HUES6 (cell line): ENCODE data around the gene MAD2L1BP.
"Not testable (repeated sequence)": the region's sequence is repeated elsewhere in the genome, so short reads cannot be mapped to it uniquely, and the experiment has no call there.

ENCODE experiments used
- H3K27ac ChIP-seq: 2 replicates; pipeline ENCODE4 v1.7.0; 2013; ENCODE audit warnings: low read depth, mild to moderate bottlenecking, low read length, inconsistent platforms
- H3K27me3 ChIP-seq: 2 replicates; pipeline ENCODE4 v1.6.1; 2013; ENCODE audit warnings: low read length; ENCODE audit not compliant: control insufficient read depth, insufficient read depth
- H3K36me3 ChIP-seq: 2 replicates; pipeline ENCODE4 v1.6.1; 2013; ENCODE audit warnings: low read length; ENCODE audit not compliant: control insufficient read depth, insufficient read depth
- H3K4me1 ChIP-seq: 2 replicates; pipeline ENCODE4 v1.6.1; 2013; ENCODE audit warnings: low read length; ENCODE audit not compliant: control insufficient read depth, insufficient read depth
- H3K4me3 ChIP-seq: 2 replicates; pipeline ENCODE4 v1.5.1; 2013; ENCODE audit warnings: low read depth, low read length
- H3K9ac ChIP-seq: one replicate; pipeline ENCODE4 v1.6.1; 2013; ENCODE audit warnings: mild to moderate bottlenecking, low read length
- H3K9me3 ChIP-seq: 2 replicates; pipeline ENCODE4 v1.6.1; 2013; ENCODE audit warnings: low read depth, low read length; ENCODE audit not compliant: control insufficient read depth, insufficient read depth

Gene MAD2L1BP

DNA sequence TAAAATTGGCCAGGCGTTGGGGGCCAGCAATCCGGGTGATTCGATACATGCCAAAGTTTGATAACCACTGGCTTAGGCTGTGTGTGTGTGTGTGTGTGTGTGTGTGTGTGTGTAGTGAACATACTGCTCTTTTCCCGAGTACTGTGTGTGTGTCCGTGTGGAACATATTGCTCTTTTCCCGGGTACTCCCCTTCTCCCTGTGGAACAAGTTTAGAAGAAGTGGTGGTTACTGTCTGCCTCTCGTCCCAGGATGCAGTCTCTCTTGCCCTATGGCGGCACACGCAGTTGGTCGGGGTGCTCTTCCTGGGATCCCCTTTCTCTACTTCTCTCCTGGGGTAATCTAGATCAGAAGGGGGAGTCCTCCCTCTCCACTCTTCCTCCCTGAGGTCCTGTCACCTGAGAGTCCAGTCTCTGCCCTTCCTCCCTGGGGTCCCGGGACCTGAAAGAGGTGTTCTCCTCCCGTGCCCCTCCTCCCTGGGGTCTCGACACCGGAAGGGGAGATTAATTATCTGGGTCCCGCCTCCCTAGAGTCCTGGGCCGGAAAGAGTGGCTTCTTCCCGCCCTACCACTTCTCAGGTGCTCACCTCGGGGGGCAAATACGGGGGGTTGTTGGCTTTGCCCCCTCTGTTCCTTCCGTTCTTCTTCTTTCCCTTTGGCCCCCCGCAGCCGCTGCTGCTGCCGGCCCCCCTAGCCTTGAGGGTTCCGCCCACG is 7.1 kb upstream of the MAD2L1BP start:
- Histone ChIP-seq H3K27me3 (no peaks in the 10 kb centered on the region), H3K4me3 (peak overlapping the region; percentile 74), H3K36me3 (peaks cover 39% of the 10 kb centered on the region), H3K27ac (peak overlapping the region; percentile 56; the same call in 1 of the 2 replicates), H3K9me3 (no peaks in the 10 kb centered on the region), H3K9ac (peak overlapping the region; percentile 63), H3K4me1 (peaks cover 8% of the 10 kb centered on the region)

DNA sequence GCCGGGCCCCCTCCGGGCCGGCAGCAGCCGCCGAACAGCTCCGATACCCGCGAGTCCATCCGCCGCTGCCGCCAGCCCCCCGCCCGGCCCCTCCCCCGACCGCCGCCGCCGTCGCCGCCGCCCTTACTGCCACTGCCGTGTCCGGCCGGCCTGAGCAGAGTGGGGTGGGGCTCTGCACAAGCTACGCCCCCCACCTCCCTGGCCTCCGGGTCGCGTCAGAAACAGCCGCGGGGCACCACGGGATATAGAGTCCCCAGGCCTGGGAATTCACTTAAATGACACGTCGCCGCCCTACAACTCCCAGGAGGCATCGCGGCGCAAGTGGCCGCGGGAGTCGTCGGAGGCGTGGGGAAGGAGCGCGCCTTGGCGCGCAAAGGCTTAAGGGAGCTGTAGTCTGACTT is 6.5 kb upstream of the MAD2L1BP start, which contains the start of gene GTPBP2:
Gene GTPBP2, minus strand, starts transcription at position 161 of the 401 bp plus-strand sequence. Its CDS starts 102 bp downstream, at position 59.
- H3K4me3 ChIP-seq, result peak within 1 kb of the TSS; percentile 74
- H3K4me1 ChIP-seq, result peaks cover 8% of the 10 kb centered on the region
- peak within 1 kb of the TSS; percentile 73 for H3K9ac ChIP-seq
- peaks cover 33% of the 10 kb centered on the region for H3K36me3 ChIP-seq
- H3K27me3 ChIP-seq, result no peaks in the 10 kb centered on the region
- H3K27ac ChIP-seq, result peak within 1 kb of the TSS; percentile 62
- H3K9me3 ChIP-seq, result no peaks in the 10 kb centered on the region

- Histone ChIP-seq H3K27me3 (no peaks in the 10 kb centered on the region), H3K27ac (peak overlapping the region; percentile 62), H3K36me3 (peaks cover 27% of the 10 kb centered on the region), H3K9ac (peak overlapping the region; percentile 73), H3K4me3 (peak overlapping the region; percentile 67), H3K4me1 (peaks cover 8% of the 10 kb centered on the region), H3K9me3 (no peaks in the 10 kb centered on the region)
Observed at GRCh38 chr6:43629505-43630300, 5.9 kb upstream of the MAD2L1BP start.

GRCh38 chr6:43630980-43631619 is 4.5 kb upstream of the MAD2L1BP start:
- Histone ChIP-seq H3K4me1 (peaks cover 8% of the 10 kb centered on the region), H3K9me3 (no peaks in the 10 kb centered on the region), H3K4me3 (no peak overlapping the region), H3K27me3 (no peaks in the 10 kb centered on the region), H3K27ac (no peak overlapping the region), H3K9ac (no peak overlapping the region), H3K36me3 (peaks cover 13% of the 10 kb centered on the region)

- H3K27ac ChIP-seq, result not testable (repeated sequence)
Observed at GRCh38 chr6:43633002-43633401, 2.6 kb upstream of the MAD2L1BP start.

DNA sequence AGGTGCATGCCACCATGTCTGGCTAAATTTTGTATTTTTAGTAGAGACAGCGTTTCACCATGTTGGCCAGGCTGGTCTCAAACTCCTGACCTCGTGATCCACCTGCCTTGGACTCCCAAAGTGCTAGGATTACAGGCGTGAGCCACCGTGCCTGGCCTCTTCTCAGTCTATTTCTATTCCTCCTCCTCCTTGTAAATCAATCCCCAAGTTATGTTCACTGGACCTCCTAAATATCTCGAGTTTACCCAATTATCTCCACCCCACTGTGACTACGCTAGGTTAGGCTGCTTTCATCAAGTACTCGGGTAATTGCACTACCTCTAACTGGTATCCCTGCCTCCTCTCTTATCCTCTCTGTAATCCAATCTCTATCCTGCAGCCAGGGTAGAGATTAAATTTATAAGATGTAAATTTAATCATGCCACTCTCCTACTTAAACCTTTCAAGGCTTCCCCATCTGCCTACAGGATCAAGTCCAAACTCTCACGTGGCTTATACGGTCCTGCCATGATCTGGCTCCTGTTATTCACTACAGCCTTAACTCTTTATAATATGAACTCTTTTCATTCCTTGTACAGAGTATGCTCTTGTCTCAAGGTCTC is 837 bp upstream of the MAD2L1BP start:
- peaks cover 18% of the 10 kb centered on the region for H3K36me3 ChIP-seq
- no peaks in the 10 kb centered on the region for H3K9me3 ChIP-seq
- no peaks in the 10 kb centered on the region for H3K27me3 ChIP-seq
- no peak overlapping the region for H3K27ac ChIP-seq
- no peak overlapping the region for H3K9ac ChIP-seq
- peaks cover 12% of the 10 kb centered on the region for H3K4me1 ChIP-seq
- H3K4me3 ChIP-seq, result peak overlapping the region; percentile 95; the same call in 1 of the 2 replicates

More at GRCh38 chr6:43633002-43633401, 2.6 kb upstream of the MAD2L1BP start:
- H3K9ac ChIP-seq, H3K27me3 ChIP-seq, H3K36me3 ChIP-seq, H3K4me3 ChIP-seq, H3K9me3 ChIP-seq: not testable (repeated sequence)
- peaks cover 12% of the 10 kb centered on the region for H3K4me1 ChIP-seq

DNA sequence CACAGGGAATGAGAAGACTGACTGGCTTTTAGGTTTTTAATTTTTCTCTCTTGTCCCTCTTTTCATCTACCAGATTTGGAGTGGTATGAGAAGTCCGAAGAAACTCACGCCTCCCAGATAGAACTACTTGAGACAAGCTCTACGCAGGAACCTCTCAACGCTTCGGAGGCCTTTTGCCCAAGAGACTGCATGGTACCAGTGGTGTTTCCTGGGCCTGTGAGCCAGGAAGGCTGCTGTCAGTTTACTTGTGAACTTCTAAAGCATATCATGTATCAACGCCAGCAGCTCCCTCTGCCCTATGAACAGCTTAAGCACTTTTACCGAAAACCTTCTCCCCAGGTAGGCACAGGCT is 644 bp downstream of the MAD2L1BP start:
- H3K27me3 ChIP-seq, result no peaks in the 10 kb centered on the region
- peak overlapping the region; percentile 95 for H3K4me3 ChIP-seq
- peaks cover 33% of the 10 kb centered on the region for H3K36me3 ChIP-seq
- no peaks in the 10 kb centered on the region for H3K9me3 ChIP-seq
- H3K9ac ChIP-seq, result peak overlapping the region; percentile 92
- H3K4me1 ChIP-seq, result peaks cover 4% of the 10 kb centered on the region
- no peak overlapping the region; the same call in 1 of the 2 replicates for H3K27ac ChIP-seq

DNA sequence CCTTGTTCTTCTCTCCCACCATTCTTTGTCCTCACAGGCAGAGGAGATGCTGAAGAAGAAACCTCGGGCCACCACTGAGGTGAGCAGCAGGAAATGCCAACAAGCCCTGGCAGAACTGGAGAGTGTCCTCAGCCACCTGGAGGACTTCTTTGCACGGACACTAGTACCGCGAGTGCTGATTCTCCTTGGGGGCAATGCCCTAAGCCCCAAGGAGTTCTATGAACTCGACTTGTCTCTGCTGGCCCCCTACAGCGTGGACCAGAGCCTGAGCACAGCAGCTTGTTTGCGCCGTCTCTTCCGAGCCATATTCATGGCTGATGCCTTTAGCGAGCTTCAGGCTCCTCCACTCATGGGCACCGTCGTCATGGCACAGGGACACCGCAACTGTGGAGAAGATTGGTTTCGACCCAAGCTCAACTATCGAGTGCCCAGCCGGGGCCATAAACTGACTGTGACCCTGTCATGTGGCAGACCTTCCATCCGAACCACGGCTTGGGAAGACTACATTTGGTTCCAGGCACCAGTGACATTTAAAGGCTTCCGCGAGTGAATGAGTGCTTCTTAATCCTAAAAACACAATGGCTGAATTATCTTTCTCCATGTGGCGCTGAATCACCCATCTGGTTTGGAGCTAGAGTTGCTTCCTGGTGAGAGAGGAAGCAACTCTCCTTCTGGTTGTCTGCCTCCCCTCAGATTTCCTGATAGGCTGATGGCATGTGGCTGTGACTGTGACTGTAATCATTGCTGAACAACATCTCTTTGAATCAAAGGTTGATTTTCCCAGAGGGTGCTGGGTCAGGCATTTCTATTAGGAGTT is 4.6 kb downstream of the MAD2L1BP start:
- no peak overlapping the region for H3K9ac ChIP-seq
- no peaks in the 10 kb centered on the region for H3K27me3 ChIP-seq
- H3K9me3 ChIP-seq, result no peaks in the 10 kb centered on the region
- no peak overlapping the region for H3K27ac ChIP-seq
- H3K4me1 ChIP-seq, result peaks cover 7% of the 10 kb centered on the region
- peaks cover 43% of the 10 kb centered on the region for H3K36me3 ChIP-seq
- no peak overlapping the region for H3K4me3 ChIP-seq

DNA sequence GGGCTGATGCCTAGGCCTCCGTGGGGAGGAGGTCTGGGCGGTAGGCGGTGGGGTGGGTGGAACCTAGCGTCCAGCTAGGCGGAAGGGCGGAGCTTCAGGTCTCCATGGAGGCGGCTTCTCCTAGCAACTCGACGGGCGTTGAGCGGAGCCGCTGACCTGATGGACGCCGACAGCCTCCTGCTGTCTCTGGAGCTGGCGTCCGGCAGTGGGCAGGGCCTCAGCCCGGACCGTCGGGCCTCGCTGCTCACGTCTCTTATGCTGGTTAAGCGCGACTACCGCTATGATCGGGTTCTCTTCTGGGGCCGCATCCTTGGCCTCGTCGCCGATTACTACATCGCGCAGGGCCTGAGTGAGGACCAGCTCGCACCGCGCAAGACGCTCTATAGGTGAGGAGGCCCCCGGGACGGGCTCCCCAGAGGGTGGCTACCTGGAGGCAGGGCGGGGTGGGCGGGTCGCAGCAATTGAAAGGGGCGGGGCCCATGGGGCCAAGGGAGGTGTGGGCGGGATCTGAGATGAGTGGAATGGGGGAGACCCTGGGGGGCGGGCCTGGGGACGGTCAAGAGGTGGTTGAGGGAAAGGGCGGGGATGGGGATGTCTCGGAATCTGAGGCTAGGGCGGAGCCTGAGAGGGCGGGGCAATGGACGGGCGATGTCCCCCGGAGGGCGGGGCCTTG is 9.4 kb downstream of the MAD2L1BP start, which contains the start of gene RSPH9:
Gene RSPH9, plus strand, starts transcription at position 97 of the 673 bp plus-strand sequence. Its CDS starts 63 bp downstream, at position 160.
- Histone ChIP-seq H3K9ac (no peak within 1 kb of the TSS), H3K36me3 (peaks cover 22% of the 10 kb centered on the region), H3K27me3 (no peaks in the 10 kb centered on the region), H3K27ac (no peak within 1 kb of the TSS), H3K9me3 (no peaks in the 10 kb centered on the region), H3K4me3 (peak within 1 kb of the TSS; percentile 67), H3K4me1 (peaks cover 3% of the 10 kb centered on the region; the same call in 1 of the 2 replicates)

GRCh38 chr6:43645613-43645964 is 9.9 kb downstream of the MAD2L1BP start:
- peaks cover 17% of the 10 kb centered on the region for H3K36me3 ChIP-seq
- no peak overlapping the region for H3K9ac ChIP-seq
- H3K27ac ChIP-seq, result no peak overlapping the region
- no peaks in the 10 kb centered on the region for H3K9me3 ChIP-seq
- H3K27me3 ChIP-seq, result no peaks in the 10 kb centered on the region
- peak overlapping the region; percentile 67 for H3K4me3 ChIP-seq
- H3K4me1 ChIP-seq, result peaks cover 3% of the 10 kb centered on the region; the same call in 1 of the 2 replicates
